ENCODE data around the gene PFN3. TPM values are rescaled to one million over a fixed set of nuclear protein-coding genes. Genes with fewer than 3 reads are reported as not detected.
"Not testable (repeated sequence)": the region's sequence is repeated elsewhere in the genome, so short reads cannot be mapped to it uniquely, and the experiment has no call there.

PFN3 gene
- total RNA-seq, 5 donors from 2014 or later (not counting 1 experiment from before 2014, with no cell fraction given): not detected

DNA sequence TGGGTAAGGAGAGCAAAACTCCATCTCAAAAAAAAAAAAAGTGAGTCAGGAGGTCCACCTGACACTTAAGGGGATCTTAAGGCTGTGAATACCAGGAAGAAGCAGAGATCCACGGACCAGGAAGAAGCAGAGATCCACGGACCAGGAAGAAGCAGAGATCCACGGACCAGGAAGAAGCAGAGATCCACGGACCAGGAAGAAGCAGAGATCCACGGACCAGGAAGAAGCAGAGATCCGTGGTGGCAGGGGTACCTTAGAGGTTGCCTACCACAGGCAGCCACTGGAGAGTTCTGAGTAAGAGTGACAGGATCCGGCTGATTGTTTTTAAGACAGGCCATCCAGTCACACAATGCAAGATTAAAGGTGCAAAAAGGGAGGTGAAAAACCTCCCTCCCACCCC lies 20.0 kb upstream of the PFN3 start:
- H3K4me1 Mint-ChIP-seq: peaks cover 8 to 20% (median 15%) of the 10 kb centered on the region in 3 donors
- H3K27ac Mint-ChIP-seq; CTCF ChIA-PET; H3K27me3 ChIP-seq (replicated peaks in 1 of 2; ENCODE audit: control insufficient read depth in 2 of 2, extremely low read depth in 1 of 2, insufficient read depth in 2 of 2, low read length in 1 of 2); H3K4me3 Mint-ChIP-seq; POLR2A ChIA-PET; H3K27me3 Mint-ChIP-seq; H3K9me3 Mint-ChIP-seq; H3K4me3 ChIP-seq (ENCODE audit: control insufficient read depth in 1 of 2, extremely low read depth in 1 of 2, low read length in 1 of 2); DNase-seq; ATAC-seq (replicated peaks in 1 of 4); H3K36me3 ChIP-seq (ENCODE audit: control insufficient read depth in 2 of 2, extremely low read depth in 1 of 2, insufficient read depth in 1 of 2, low read length in 1 of 2); H3K9me3 ChIP-seq; H3K36me3 Mint-ChIP-seq; H3K27ac ChIP-seq (ENCODE audit: low read length): not testable (repeated sequence)
- H3K4me1 ChIP-seq (ENCODE audit: control insufficient read depth in 1 of 2, extremely low read depth in 1 of 2, insufficient read depth in 2 of 2, low read length in 2 of 2): peaks cover 9 to 24% of the 10 kb centered on the region in 2 experiments
- 87% methylated on average over 6 of the region's 7 CpGs for WGBS (ENCODE audit: insufficient coverage)

DNA sequence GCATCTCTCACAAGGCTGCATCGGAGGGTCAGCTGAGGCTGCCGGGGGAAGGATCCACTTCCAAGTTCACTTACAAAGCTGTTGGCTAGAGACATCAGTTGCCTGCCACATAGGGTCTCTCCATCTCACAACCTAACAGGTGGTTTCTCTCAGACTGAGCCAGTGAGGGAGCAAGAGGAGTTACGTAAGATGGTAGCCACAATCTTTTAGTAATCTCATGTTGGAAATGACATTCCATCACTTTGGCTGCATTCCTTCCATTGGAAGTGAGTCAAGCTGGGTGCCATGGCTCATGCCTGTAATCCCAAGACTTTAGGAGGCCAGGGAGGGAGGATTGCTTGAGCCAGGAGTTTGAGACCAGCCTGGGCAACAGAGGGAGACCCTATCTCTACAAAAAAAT lies 18.6 kb upstream of the PFN3 start:
- CTCF ChIA-PET: no interaction called here
- no CpG with 5 or more reads among the region's 3 CpGs for WGBS (ENCODE audit: insufficient coverage)
- no peak overlapping the region for H3K4me3 Mint-ChIP-seq
- Histone ChIP-seq H3K36me3 (ENCODE audit: control insufficient read depth in 2 of 2, extremely low read depth in 1 of 2, insufficient read depth in 1 of 2, low read length in 1 of 2) (no peaks in the 10 kb centered on the region), H3K27me3 (replicated peaks in 1 of 2; ENCODE audit: control insufficient read depth in 2 of 2, extremely low read depth in 1 of 2, insufficient read depth in 2 of 2, low read length in 1 of 2) (no peaks in the 10 kb centered on the region), H3K4me1 (ENCODE audit: control insufficient read depth in 1 of 2, extremely low read depth in 1 of 2, insufficient read depth in 2 of 2, low read length in 2 of 2) (peaks cover 4 to 20% of the 10 kb centered on the region in 2 experiments), H3K9me3 (no peaks in the 10 kb centered on the region), H3K27ac (ENCODE audit: low read length) (no peak overlapping the region), H3K4me3 (ENCODE audit: control insufficient read depth in 1 of 2, extremely low read depth in 1 of 2, low read length in 1 of 2) (no peak overlapping the region)
- no peak for DNase-seq
- H3K4me1 Mint-ChIP-seq: peaks cover 10 to 18% (median 17%) of the 10 kb centered on the region in 3 donors
- H3K27ac Mint-ChIP-seq: no peak overlapping the region
- POLR2A ChIA-PET: interaction anchor here in 1 of 2 donors (0.6 to 0.8 kb wide), 2 partner anchors 8 to 11 kb away, joined by 4 to 5 read pairs; no protein-coding TSS in a partner anchor
- ATAC-seq (replicated peaks in 1 of 4): no peak
- no peaks in the 10 kb centered on the region for H3K27me3 Mint-ChIP-seq
- H3K36me3 Mint-ChIP-seq: no peaks in the 10 kb centered on the region
- H3K9me3 Mint-ChIP-seq: no peaks in the 10 kb centered on the region

DNA sequence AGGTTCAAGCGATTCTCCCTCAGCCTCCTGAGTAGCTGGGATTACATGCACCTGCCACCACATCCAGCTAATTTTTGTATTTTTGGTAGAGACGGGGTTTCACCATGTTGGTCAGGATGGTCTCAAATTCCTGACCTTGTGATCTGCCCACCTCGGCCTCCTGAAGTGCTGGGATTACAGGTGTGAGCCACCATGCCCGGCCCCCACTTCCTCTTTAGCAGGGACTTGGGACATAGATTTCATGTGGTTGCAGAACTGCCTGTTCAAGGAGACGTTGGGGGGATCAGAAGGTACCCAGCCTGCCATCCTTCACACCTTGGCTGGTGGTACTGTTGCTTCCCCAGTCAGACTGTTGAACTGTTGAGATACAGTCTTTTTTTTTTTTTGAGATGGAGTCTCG lies 16.6 kb upstream of the PFN3 start:
- H3K4me3 ChIP-seq (ENCODE audit: control insufficient read depth in 1 of 2, extremely low read depth in 1 of 2, low read length in 1 of 2); H3K27ac ChIP-seq (ENCODE audit: low read length); H3K9me3 Mint-ChIP-seq; H3K4me3 Mint-ChIP-seq; CTCF ChIA-PET; DNase-seq; H3K27me3 Mint-ChIP-seq; H3K36me3 ChIP-seq (ENCODE audit: control insufficient read depth in 2 of 2, extremely low read depth in 1 of 2, insufficient read depth in 1 of 2, low read length in 1 of 2); H3K36me3 Mint-ChIP-seq; ATAC-seq (replicated peaks in 1 of 4); H3K27me3 ChIP-seq (replicated peaks in 1 of 2; ENCODE audit: control insufficient read depth in 2 of 2, extremely low read depth in 1 of 2, insufficient read depth in 2 of 2, low read length in 1 of 2); H3K27ac Mint-ChIP-seq; H3K9me3 ChIP-seq: not testable (repeated sequence)
- POLR2A ChIA-PET: interaction anchor here in 1 of 2 donors (1.3 kb wide), 1 partner anchor 36 kb away, joined by 4 read pairs; no protein-coding TSS in a partner anchor
- WGBS (ENCODE audit: insufficient coverage): 62% methylated on average over 2 of the region's 6 CpGs
- peaks cover 19 to 35% (median 29%) of the 10 kb centered on the region in 3 donors for H3K4me1 Mint-ChIP-seq
- H3K4me1 ChIP-seq (ENCODE audit: control insufficient read depth in 1 of 2, extremely low read depth in 1 of 2, insufficient read depth in 2 of 2, low read length in 2 of 2): peaks cover 4 to 35% of the 10 kb centered on the region in 2 experiments

DNA sequence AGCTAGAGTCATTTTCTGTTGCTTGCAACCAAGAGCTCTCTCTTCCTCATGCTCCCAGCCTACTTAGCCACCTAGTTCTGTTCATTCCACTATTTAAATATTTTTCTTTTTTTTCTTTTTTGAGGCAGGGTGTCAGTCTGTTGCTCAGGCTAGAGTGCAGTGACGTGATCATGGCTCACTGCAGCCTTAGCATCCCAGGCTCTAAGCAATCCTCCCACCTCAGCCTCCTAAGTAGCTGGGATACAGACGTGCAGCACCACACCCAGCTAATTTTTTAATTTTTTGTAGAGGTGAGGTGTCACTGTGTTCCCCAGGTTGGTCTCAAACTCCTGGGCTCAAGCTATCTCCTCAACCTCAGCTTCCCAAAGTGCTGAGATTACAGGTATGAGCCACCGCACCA lies 14.0 kb upstream of the PFN3 start:
- Mint-ChIP-seq H3K4me1 (peaks cover 29 to 46% (median 38%) of the 10 kb centered on the region in 3 donors), H3K27ac (peak overlapping the region; percentile 34 to 36), H3K9me3 (no peaks in the 10 kb centered on the region), H3K36me3 (no peaks in the 10 kb centered on the region), H3K27me3 (no peaks in the 10 kb centered on the region), H3K4me3 (peak overlapping the region in 1 of 3 donors; percentile 34)
- ATAC-seq (replicated peaks in 1 of 4) (no peak), DNase-seq (no peak)
- Histone ChIP-seq H3K36me3 (ENCODE audit: control insufficient read depth in 2 of 2, extremely low read depth in 1 of 2, insufficient read depth in 1 of 2, low read length in 1 of 2) (no peaks in the 10 kb centered on the region), H3K4me1 (ENCODE audit: control insufficient read depth in 1 of 2, extremely low read depth in 1 of 2, insufficient read depth in 2 of 2, low read length in 2 of 2) (peaks cover 4 to 54% of the 10 kb centered on the region in 2 experiments), H3K27ac (ENCODE audit: low read length) (no peak overlapping the region), H3K9me3 (no peaks in the 10 kb centered on the region), H3K27me3 (replicated peaks in 1 of 2; ENCODE audit: control insufficient read depth in 2 of 2, extremely low read depth in 1 of 2, insufficient read depth in 2 of 2, low read length in 1 of 2) (no peaks in the 10 kb centered on the region), H3K4me3 (ENCODE audit: control insufficient read depth in 1 of 2, extremely low read depth in 1 of 2, low read length in 1 of 2) (no peak overlapping the region)
- CTCF ChIA-PET: interaction anchor here in 1 of 2 donors (1.1 kb wide), 1 partner anchor 10 kb away, joined by 4 read pairs; no protein-coding TSS in a partner anchor
- POLR2A ChIA-PET: interaction anchor here (0.7 kb wide), 2 partner anchors 11 to 319 kb away, joined by 3 read pairs; no protein-coding TSS in a partner anchor
- no CpG with 5 or more reads among the region's 3 CpGs for WGBS (ENCODE audit: insufficient coverage)

DNA sequence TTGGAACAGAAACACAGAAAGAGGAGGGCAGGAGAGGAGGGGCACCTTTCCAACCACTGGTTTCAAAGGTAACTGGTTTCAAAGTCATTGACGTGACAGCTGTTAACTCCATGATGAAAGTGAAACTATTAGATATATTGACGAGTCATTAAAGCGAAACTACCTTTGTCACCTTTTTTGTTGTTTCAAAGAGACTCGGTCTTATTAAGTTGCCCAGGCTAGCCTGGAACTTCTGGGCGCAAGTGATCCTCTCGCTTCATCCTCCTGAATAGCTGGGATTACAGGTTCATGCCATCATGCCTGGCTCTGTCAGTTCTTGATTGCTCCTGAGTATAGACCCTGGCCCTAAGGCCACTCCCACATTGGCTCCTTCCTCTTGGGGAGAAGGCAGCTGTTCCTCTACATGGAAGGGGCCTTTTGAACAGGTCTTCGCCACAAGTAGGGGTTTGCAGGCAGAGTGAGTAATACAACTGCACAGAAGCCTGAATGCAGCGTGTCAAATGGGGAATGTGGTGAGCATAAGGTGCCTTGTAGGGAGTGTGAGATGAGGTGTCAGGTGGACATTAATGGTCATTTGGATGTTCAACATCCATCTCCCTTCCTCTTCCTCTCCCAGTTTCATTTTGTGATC lies 12.3 kb upstream of the PFN3 start:
- POLR2A ChIA-PET: interaction anchor here in 1 of 2 donors (0.7 kb wide), 1 partner anchor 13 kb away, joined by 3 read pairs; no protein-coding TSS in a partner anchor
- Mint-ChIP-seq H3K27ac (peak overlapping the region; percentile 84), H3K9me3 (no peaks in the 10 kb centered on the region), H3K27me3 (no peaks in the 10 kb centered on the region), H3K4me3 (peak overlapping the region; percentile 23 to 67 (median 49)), H3K36me3 (no peaks in the 10 kb centered on the region), H3K4me1 (peaks cover 29 to 48% (median 38%) of the 10 kb centered on the region in 3 donors)
- Histone ChIP-seq H3K4me3 (ENCODE audit: control insufficient read depth in 1 of 2, extremely low read depth in 1 of 2, low read length in 1 of 2) (peak overlapping the region in 1 of 2 donors; percentile 13), H3K9me3 (no peaks in the 10 kb centered on the region), H3K27me3 (replicated peaks in 1 of 2; ENCODE audit: control insufficient read depth in 2 of 2, extremely low read depth in 1 of 2, insufficient read depth in 2 of 2, low read length in 1 of 2) (no peaks in the 10 kb centered on the region), H3K27ac (ENCODE audit: low read length) (peak overlapping the region; percentile 14), H3K36me3 (ENCODE audit: control insufficient read depth in 2 of 2, extremely low read depth in 1 of 2, insufficient read depth in 1 of 2, low read length in 1 of 2) (no peaks in the 10 kb centered on the region), H3K4me1 (ENCODE audit: control insufficient read depth in 1 of 2, extremely low read depth in 1 of 2, insufficient read depth in 2 of 2, low read length in 2 of 2) (peaks cover 4 to 59% of the 10 kb centered on the region in 2 experiments)
- ATAC-seq (replicated peaks in 1 of 4) (peak; percentile 27 to 59 (median 44)), DNase-seq (peak in 1 of 35 experiments; percentile 76)
- 48% methylated on average over 6 of the region's 8 CpGs for WGBS (ENCODE audit: insufficient coverage)
- CTCF ChIA-PET: interaction anchor here in 1 of 2 donors (0.6 kb wide), 1 partner anchor 42 kb away, joined by 3 read pairs; no protein-coding TSS in a partner anchor

DNA sequence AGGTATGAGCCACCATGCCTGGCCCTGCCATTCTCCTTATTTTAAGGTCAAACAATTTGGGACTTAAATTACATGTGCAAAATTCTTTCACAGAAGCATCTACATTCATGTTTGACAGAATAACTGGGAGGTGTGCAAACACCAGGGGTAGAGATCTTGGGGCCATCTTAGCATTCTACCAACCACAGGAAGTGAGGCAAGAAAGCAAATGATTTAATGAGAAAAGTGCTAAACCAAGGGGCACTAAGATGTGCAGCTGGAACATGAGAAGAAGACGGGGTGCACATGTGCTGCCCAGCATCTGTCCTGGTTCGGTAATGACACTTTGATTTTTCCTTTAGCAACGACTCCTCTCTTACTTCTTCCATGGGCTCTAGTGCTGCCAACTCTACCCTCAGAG lies 10.1 kb upstream of the PFN3 start:
- peak overlapping the region; percentile 31 for H3K27ac Mint-ChIP-seq
- peaks cover 2 to 64% of the 10 kb centered on the region in 2 experiments for H3K4me1 ChIP-seq (ENCODE audit: control insufficient read depth in 1 of 2, extremely low read depth in 1 of 2, insufficient read depth in 2 of 2, low read length in 2 of 2)
- no peak overlapping the region for H3K4me3 ChIP-seq (ENCODE audit: control insufficient read depth in 1 of 2, extremely low read depth in 1 of 2, low read length in 1 of 2)
- H3K4me3 Mint-ChIP-seq: no peak overlapping the region
- no peaks in the 10 kb centered on the region for H3K9me3 Mint-ChIP-seq
- peak in 1 of 4 experiments; percentile 41 for ATAC-seq (replicated peaks in 1 of 4)
- H3K27me3 Mint-ChIP-seq: no peaks in the 10 kb centered on the region
- no peaks in the 10 kb centered on the region for H3K36me3 ChIP-seq (ENCODE audit: control insufficient read depth in 2 of 2, extremely low read depth in 1 of 2, insufficient read depth in 1 of 2, low read length in 1 of 2)
- H3K36me3 Mint-ChIP-seq: no peaks in the 10 kb centered on the region
- ChIA-PET POLR2A (interaction anchor here in 1 of 2 donors (0.6 kb wide), 1 partner anchor 9 kb away, joined by 4 read pairs; no protein-coding TSS in a partner anchor), CTCF (no interaction called here)
- no CpG with 5 or more reads among the region's 3 CpGs for WGBS (ENCODE audit: insufficient coverage)
- no peaks in the 10 kb centered on the region for H3K27me3 ChIP-seq (replicated peaks in 1 of 2; ENCODE audit: control insufficient read depth in 2 of 2, extremely low read depth in 1 of 2, insufficient read depth in 2 of 2, low read length in 1 of 2)
- H3K27ac ChIP-seq (ENCODE audit: low read length): peak overlapping the region; percentile 11
- H3K9me3 ChIP-seq: no peaks in the 10 kb centered on the region
- peak in 1 of 35 experiments; percentile 34 for DNase-seq
- peaks cover 34 to 49% (median 34%) of the 10 kb centered on the region in 3 donors for H3K4me1 Mint-ChIP-seq

All from T-cell (primary cell).